Activated naive CD8-positive, alpha-beta T cell treated with anti-CD3 and anti-CD28 coated beads for 36 hours (primary cell): ENCODE measurements around the gene ALDH1A1. TPM values are rescaled to one million over a fixed set of nuclear protein-coding genes. Genes with fewer than 3 reads are reported as not detected.
"Not testable (repeated sequence)": the region's sequence is repeated elsewhere in the genome, so short reads cannot be mapped to it uniquely, and the experiment has no call there.

Source experiments
- DNase-seq: peaks from one replicate; pipeline ENCODE4 v3.0.0; 2021
- H3K27ac Mint-ChIP-seq: one replicate; pipeline ENCODE4 v1.8.0; 2022; ENCODE audit warnings: mild to moderate bottlenecking, moderate library complexity, mixed read lengths
- H3K27me3 Mint-ChIP-seq: one replicate; pipeline ENCODE4 v1.8.0; 2022; ENCODE audit warnings: mild to moderate bottlenecking, mixed read lengths
- H3K36me3 Mint-ChIP-seq: one replicate; pipeline ENCODE4 v1.8.0; 2021; ENCODE audit warnings: mild to moderate bottlenecking, mixed read lengths
- H3K4me1 Mint-ChIP-seq: one replicate; pipeline ENCODE4 v1.8.0; 2021; ENCODE audit warnings: mixed read lengths
- H3K4me3 Mint-ChIP-seq: one replicate; pipeline ENCODE4 v1.8.0; 2022; ENCODE audit warnings: mild to moderate bottlenecking, moderate library complexity, mixed read lengths
- H3K9me3 Mint-ChIP-seq: one replicate; pipeline ENCODE4 v1.8.0; 2022; ENCODE audit warnings: mixed read lengths
- total RNA-seq, 2 experiments: library from RNA; stranded (reverse); gene quantifications; one replicate each; pipeline ENCODE4 v1.2.3, GENCODE V29; 2021

The ALDH1A1 gene
- total RNA-seq, 2 experiments from 2014 or later, result not detected

- H3K27me3 Mint-ChIP-seq, DNase-seq, H3K9me3 Mint-ChIP-seq, H3K4me3 Mint-ChIP-seq, H3K4me1 Mint-ChIP-seq, H3K27ac Mint-ChIP-seq, H3K36me3 Mint-ChIP-seq: not testable (repeated sequence)
These were observed 13.3 kb downstream of the ALDH1A1 start for GRCh38 chr9:72939581-72939980.

GRCh38 chr9:72937545-72937944 is 15.3 kb downstream of the ALDH1A1 start:
- peaks cover 3% of the 10 kb centered on the region for H3K27me3 Mint-ChIP-seq
- DNase-seq, result no peak
- no peaks in the 10 kb centered on the region for H3K36me3 Mint-ChIP-seq
- no peak overlapping the region for H3K4me3 Mint-ChIP-seq
- no peaks in the 10 kb centered on the region for H3K9me3 Mint-ChIP-seq
- H3K4me1 Mint-ChIP-seq, result no peaks in the 10 kb centered on the region
- no peak overlapping the region for H3K27ac Mint-ChIP-seq

- no peak overlapping the region for H3K4me3 Mint-ChIP-seq
- no peaks in the 10 kb centered on the region for H3K9me3 Mint-ChIP-seq
- no peak for DNase-seq
- H3K36me3 Mint-ChIP-seq, result no peaks in the 10 kb centered on the region
- H3K27ac Mint-ChIP-seq, result no peak overlapping the region
- peaks cover 3% of the 10 kb centered on the region for H3K27me3 Mint-ChIP-seq
- H3K4me1 Mint-ChIP-seq, result no peaks in the 10 kb centered on the region
These were observed 16.2 kb downstream of the ALDH1A1 start for GRCh38 chr9:72936679-72937078.

GRCh38 chr9:72936266-72936665 is 16.6 kb downstream of the ALDH1A1 start:
- peaks cover 3% of the 10 kb centered on the region for H3K27me3 Mint-ChIP-seq
- no peak for DNase-seq
- no peaks in the 10 kb centered on the region for H3K36me3 Mint-ChIP-seq
- H3K4me1 Mint-ChIP-seq, result no peaks in the 10 kb centered on the region
- H3K27ac Mint-ChIP-seq, result no peak overlapping the region
- no peaks in the 10 kb centered on the region for H3K9me3 Mint-ChIP-seq
- no peak overlapping the region for H3K4me3 Mint-ChIP-seq

GRCh38 chr9:72935595-72935994 is 17.3 kb downstream of the ALDH1A1 start:
- no peak overlapping the region for H3K4me3 Mint-ChIP-seq
- H3K36me3 Mint-ChIP-seq, result no peaks in the 10 kb centered on the region
- H3K27me3 Mint-ChIP-seq, result peaks cover 3% of the 10 kb centered on the region
- no peaks in the 10 kb centered on the region for H3K9me3 Mint-ChIP-seq
- DNase-seq, result no peak
- no peaks in the 10 kb centered on the region for H3K4me1 Mint-ChIP-seq
- H3K27ac Mint-ChIP-seq, result no peak overlapping the region

GRCh38 chr9:72933730-72934665 is 18.9 kb downstream of the ALDH1A1 start:
- H3K27ac Mint-ChIP-seq, result no peak overlapping the region
- H3K4me3 Mint-ChIP-seq, result no peak overlapping the region
- DNase-seq, result no peak
- no peaks in the 10 kb centered on the region for H3K4me1 Mint-ChIP-seq
- H3K9me3 Mint-ChIP-seq, result no peaks in the 10 kb centered on the region
- no peaks in the 10 kb centered on the region for H3K36me3 Mint-ChIP-seq
- no peaks in the 10 kb centered on the region for H3K27me3 Mint-ChIP-seq

GRCh38 chr9:72932619-72933018 is 20.2 kb downstream of the ALDH1A1 start:
- no peak overlapping the region for H3K4me3 Mint-ChIP-seq
- H3K27me3 Mint-ChIP-seq, result no peaks in the 10 kb centered on the region
- no peak overlapping the region for H3K27ac Mint-ChIP-seq
- no peaks in the 10 kb centered on the region for H3K4me1 Mint-ChIP-seq
- DNase-seq, result no peak
- no peaks in the 10 kb centered on the region for H3K36me3 Mint-ChIP-seq
- H3K9me3 Mint-ChIP-seq, result no peaks in the 10 kb centered on the region

GRCh38 chr9:72931897-72932296 is 21.0 kb downstream of the ALDH1A1 start:
- H3K9me3 Mint-ChIP-seq, result no peaks in the 10 kb centered on the region
- no peak overlapping the region for H3K4me3 Mint-ChIP-seq
- no peak overlapping the region for H3K27ac Mint-ChIP-seq
- no peaks in the 10 kb centered on the region for H3K27me3 Mint-ChIP-seq
- DNase-seq, result no peak
- no peaks in the 10 kb centered on the region for H3K4me1 Mint-ChIP-seq
- H3K36me3 Mint-ChIP-seq, result no peaks in the 10 kb centered on the region

- DNase-seq, result no peak
- Mint-ChIP-seq H3K9me3 (no peaks in the 10 kb centered on the region), H3K27me3 (no peaks in the 10 kb centered on the region), H3K36me3 (no peaks in the 10 kb centered on the region), H3K4me3 (no peak overlapping the region), H3K27ac (no peak overlapping the region), H3K4me1 (no peaks in the 10 kb centered on the region)
These were observed 21.4 kb downstream of the ALDH1A1 start for GRCh38 chr9:72931437-72931836.

GRCh38 chr9:72930828-72931227 is 22.0 kb downstream of the ALDH1A1 start:
- Mint-ChIP-seq H3K27ac (no peak overlapping the region), H3K27me3 (no peaks in the 10 kb centered on the region), H3K36me3 (no peaks in the 10 kb centered on the region), H3K4me3 (no peak overlapping the region), H3K4me1 (no peaks in the 10 kb centered on the region), H3K9me3 (no peaks in the 10 kb centered on the region)
- DNase-seq, result no peak

- Mint-ChIP-seq H3K4me1 (no peaks in the 10 kb centered on the region), H3K9me3 (no peaks in the 10 kb centered on the region), H3K27me3 (no peaks in the 10 kb centered on the region), H3K36me3 (no peaks in the 10 kb centered on the region), H3K27ac (no peak overlapping the region), H3K4me3 (no peak overlapping the region)
- no peak for DNase-seq
These were observed 23.3 kb downstream of the ALDH1A1 start for GRCh38 chr9:72929542-72929941.

GRCh38 chr9:72928042-72928507 is 24.8 kb downstream of the ALDH1A1 start:
- Mint-ChIP-seq H3K4me3 (no peak overlapping the region), H3K36me3 (no peaks in the 10 kb centered on the region), H3K27ac (no peak overlapping the region), H3K27me3 (no peaks in the 10 kb centered on the region), H3K4me1 (no peaks in the 10 kb centered on the region), H3K9me3 (no peaks in the 10 kb centered on the region)
- DNase-seq, result no peak

- H3K9me3 Mint-ChIP-seq, result no peaks in the 10 kb centered on the region
- H3K27ac Mint-ChIP-seq, result no peak overlapping the region
- no peak overlapping the region for H3K4me3 Mint-ChIP-seq
- H3K27me3 Mint-ChIP-seq, result no peaks in the 10 kb centered on the region
- H3K4me1 Mint-ChIP-seq, result no peaks in the 10 kb centered on the region
- H3K36me3 Mint-ChIP-seq, result no peaks in the 10 kb centered on the region
- no peak for DNase-seq
These were observed 26.3 kb downstream of the ALDH1A1 start for GRCh38 chr9:72926506-72926905.

- H3K4me3 Mint-ChIP-seq, result no peak overlapping the region
These were observed 27.0 kb downstream of the ALDH1A1 start for GRCh38 chr9:72925891-72926290.

GRCh38 chr9:72925126-72925789 is 27.6 kb downstream of the ALDH1A1 start:
- Mint-ChIP-seq H3K4me3 (no peak overlapping the region), H3K9me3 (no peaks in the 10 kb centered on the region)

More at GRCh38 chr9:72925891-72926290, 27.0 kb downstream of the ALDH1A1 start:
- DNase-seq, result no peak
- Mint-ChIP-seq H3K27ac (no peak overlapping the region), H3K27me3 (no peaks in the 10 kb centered on the region), H3K4me1 (no peaks in the 10 kb centered on the region), H3K36me3 (no peaks in the 10 kb centered on the region), H3K9me3 (no peaks in the 10 kb centered on the region)

More at GRCh38 chr9:72925126-72925789, 27.6 kb downstream of the ALDH1A1 start:
- no peak for DNase-seq
- Mint-ChIP-seq H3K27me3 (no peaks in the 10 kb centered on the region), H3K36me3 (no peaks in the 10 kb centered on the region), H3K4me1 (no peaks in the 10 kb centered on the region), H3K27ac (no peak overlapping the region)
